Hepatocyte (in vitro differentiated cells): ENCODE measurements around the gene TXLNG.

Experiments used
- CTCF ChIP-seq: fragments of 200-600 bp; sonication (generic); IDR thresholded peaks from 2 replicates; pipeline ENCODE4 v1.5.1; 2016; ENCODE audit warnings: antibody characterized with exemption, mild to moderate bottlenecking; ENCODE audit not compliant: poor library complexity
- EZH2 ChIP-seq: fragments of 200-600 bp; sonication (generic); IDR thresholded peaks from 2 replicates; pipeline ENCODE4 v1.6.1; 2016; ENCODE audit warnings: antibody characterized with exemption, mild to moderate bottlenecking, borderline replicate concordance
- EZH2phosphoT487 ChIP-seq: fragments of 200-600 bp; sonication (generic); IDR thresholded peaks from one replicate; pipeline ENCODE4 v1.6.1; 2018; ENCODE audit warnings: antibody characterized with exemption, mild to moderate bottlenecking, low read depth, moderate library complexity; ENCODE audit not compliant: unreplicated experiment, severe bottlenecking

GRCh38 chrX:16825264-16826035, 39.2 kb downstream of the TXLNG start:
- no peak for TF ChIP-seq CTCF
- no peak for TF ChIP-seq EZH2phosphoT487
- no peak for TF ChIP-seq EZH2
